HepG2 (cell line): Measurements from ENCODE around the gene TMEM190. TPM values are rescaled to one million over a fixed set of nuclear protein-coding genes. Genes with fewer than 3 reads are reported as not detected.

ENCODE experiments used
- ELF1 ChIP-seq: sonication (generic); formaldehyde crosslinking; IDR thresholded peaks from 2 replicates; pipeline ENCODE4 v1.4.0; 2020; ENCODE audit warnings: missing genetic modification reagents
- FLYWCH1 ChIP-seq: sonication (generic); formaldehyde crosslinking; IDR thresholded peaks from 2 replicates; pipeline ENCODE4 v1.8.1; 2023; ENCODE audit warnings: mild to moderate bottlenecking, missing genetic modification reagents
- HNRNPH1 ChIP-seq: fragments of 200-400 bp; formaldehyde crosslinking; optimal IDR thresholded peaks from 2 replicates; pipeline ENCODE3; 2017; ENCODE audit warnings: mild to moderate bottlenecking, low read depth, low read length
- MTF1 ChIP-seq: sonication (generic); formaldehyde crosslinking; IDR thresholded peaks from 2 replicates; pipeline ENCODE4 v1.5.0; 2020; ENCODE audit warnings: missing genetic modification reagents
- NBN ChIP-seq: fragments of 450-650 bp; conservative IDR thresholded peaks from 2 replicates; pipeline ENCODE4 v1.6.1; 2017
- PHB2 ChIP-seq: fragments of 450-650 bp; IDR thresholded peaks from 2 replicates; pipeline ENCODE4 v1.6.1; 2018; ENCODE audit not compliant: partially characterized antibody
- PTBP1 ChIP-seq: fragments of 200-400 bp; formaldehyde crosslinking; IDR thresholded peaks from 2 replicates; pipeline ENCODE4 v1.6.1; 2018; ENCODE audit warnings: low read length, low read depth; ENCODE audit not compliant: poor library complexity, severe bottlenecking
- SCMH1 ChIP-seq: sonication (generic); formaldehyde crosslinking; IDR thresholded peaks from 2 replicates; pipeline ENCODE4 v1.9.0; 2021; ENCODE audit warnings: missing genetic modification reagents, mild to moderate bottlenecking, borderline replicate concordance
- ZNF251 ChIP-seq: sonication (generic); formaldehyde crosslinking; IDR thresholded peaks from 2 replicates; pipeline ENCODE4 v1.9.0; 2021; ENCODE audit warnings: mild to moderate bottlenecking, missing genetic modification reagents
- ZNF260 ChIP-seq: sonication (generic); formaldehyde crosslinking; IDR thresholded peaks from 2 replicates; pipeline ENCODE4 v1.4.0; 2020; ENCODE audit warnings: missing genetic modification reagents, low read depth, mild to moderate bottlenecking, borderline replicate concordance
- ZNF546 ChIP-seq: sonication (generic); formaldehyde crosslinking; conservative IDR thresholded peaks from 2 replicates; pipeline ENCODE4 v1.8.1; 2023; ENCODE audit warnings: mild to moderate bottlenecking, missing genetic modification reagents
- ZNF879 ChIP-seq: sonication (generic); formaldehyde crosslinking; IDR thresholded peaks from 2 replicates; pipeline ENCODE4 v1.8.1; 2023; ENCODE audit warnings: missing genetic modification reagents
- polyA plus RNA-seq, 8 experiments: library from polyadenylated mRNA; depleted of rRNA in 3 of 8; stranded (reverse) in 7 of 8; unstranded in 1 of 8; fragments of >200 nt; fragmentation: Illumina TruSeq in 4 of 8; extraction: Trizol in 4 of 8; gene quantifications; 2 replicates each; pipeline versions ENCODE4 v1.2.1 to v1.2.3, GENCODE V29; 2011 to 2016; ENCODE audit warnings: low read depth in 4 of 8, missing spikeins in 1 of 8, mixed read lengths in 1 of 8; ENCODE audit not compliant: insufficient read depth in 1 of 8
- total RNA-seq, 5 experiments: library from RNA; depleted of rRNA; stranded (reverse); fragments of >200 nt; fragmentation: Illumina TruSeq; extraction: Trizol; gene quantifications; 2 replicates each; pipeline ENCODE4 v1.2.3, GENCODE V29; 2016; ENCODE audit warnings: low read depth in 1 of 5
- TF ChIP-seq, protein P1 (sequence below): sonication (generic); formaldehyde crosslinking; IDR thresholded peaks from 2 replicates; pipeline ENCODE4 v1.4.0; 2020; ENCODE audit warnings: mild to moderate bottlenecking, missing genetic modification reagents
- TF ChIP-seq, protein P2 (sequence below): sonication (generic); formaldehyde crosslinking; IDR thresholded peaks from 2 replicates; pipeline ENCODE4 v1.4.0; 2020; ENCODE audit warnings: missing genetic modification reagents
- TF ChIP-seq, protein P3 (sequence below): sonication (generic); formaldehyde crosslinking; IDR thresholded peaks from 2 replicates; pipeline ENCODE4 v1.4.0; 2020; ENCODE audit warnings: missing genetic modification reagents
- TF ChIP-seq, protein P4 (sequence below): sonication (generic); formaldehyde crosslinking; IDR thresholded peaks from 2 replicates; pipeline ENCODE4 v1.4.0; 2020; ENCODE audit warnings: missing genetic modification reagents
- TF ChIP-seq, protein P5 (sequence below): sonication (generic); formaldehyde crosslinking; IDR thresholded peaks from 2 replicates; pipeline ENCODE4 v1.4.0; 2020; ENCODE audit warnings: mild to moderate bottlenecking, low read depth, missing genetic modification reagents

The TMEM190 gene
- total and polyA plus RNA-seq, 2 of the 13 experiments (the other 11 are each of a cell fraction or from before 2014, with no cell fraction given), result 0.35 to 0.83 TPM

DNA sequence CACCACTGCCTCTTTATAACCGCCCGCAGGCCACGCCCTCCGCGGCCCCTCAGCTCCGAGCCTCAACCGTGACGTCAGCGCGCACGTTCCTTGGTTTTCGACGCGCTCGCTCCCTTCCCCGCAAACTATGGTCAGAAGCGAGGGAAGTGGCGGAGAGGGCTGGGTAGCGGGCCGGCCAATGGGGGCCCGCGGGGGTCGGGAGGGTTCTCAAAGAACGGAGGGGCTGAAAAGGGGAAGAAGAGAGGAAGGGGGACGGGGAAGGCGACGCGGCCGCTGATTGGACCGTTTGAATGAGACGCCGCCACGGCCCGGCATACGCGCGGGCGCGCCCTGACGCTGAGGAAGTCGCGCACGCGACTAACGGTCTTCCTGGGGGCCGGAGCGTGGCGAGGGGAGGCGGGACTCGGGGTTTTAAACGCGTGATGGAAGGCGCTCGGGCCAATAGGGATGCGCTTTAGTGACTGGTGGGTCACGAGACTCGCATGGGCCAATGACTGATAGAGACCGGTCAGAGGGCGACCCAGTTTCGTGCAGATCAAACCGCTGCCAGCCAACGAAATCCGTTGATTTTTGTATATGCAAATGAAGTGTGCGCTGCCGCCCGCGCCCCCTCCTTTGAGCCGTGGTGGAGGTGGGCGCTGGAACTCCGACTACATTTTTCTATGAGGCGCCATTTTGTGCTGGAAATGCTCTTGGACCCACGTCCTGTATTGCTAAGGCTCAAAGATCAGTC, 31.3 kb downstream of the TMEM190 start (continued):
- TF ChIP-seq, protein P1, sequence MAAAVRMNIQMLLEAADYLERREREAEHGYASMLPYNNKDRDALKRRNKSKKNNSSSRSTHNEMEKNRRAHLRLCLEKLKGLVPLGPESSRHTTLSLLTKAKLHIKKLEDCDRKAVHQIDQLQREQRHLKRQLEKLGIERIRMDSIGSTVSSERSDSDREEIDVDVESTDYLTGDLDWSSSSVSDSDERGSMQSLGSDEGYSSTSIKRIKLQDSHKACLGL, result peak; percentile 86
- TF ChIP-seq, protein P2, sequence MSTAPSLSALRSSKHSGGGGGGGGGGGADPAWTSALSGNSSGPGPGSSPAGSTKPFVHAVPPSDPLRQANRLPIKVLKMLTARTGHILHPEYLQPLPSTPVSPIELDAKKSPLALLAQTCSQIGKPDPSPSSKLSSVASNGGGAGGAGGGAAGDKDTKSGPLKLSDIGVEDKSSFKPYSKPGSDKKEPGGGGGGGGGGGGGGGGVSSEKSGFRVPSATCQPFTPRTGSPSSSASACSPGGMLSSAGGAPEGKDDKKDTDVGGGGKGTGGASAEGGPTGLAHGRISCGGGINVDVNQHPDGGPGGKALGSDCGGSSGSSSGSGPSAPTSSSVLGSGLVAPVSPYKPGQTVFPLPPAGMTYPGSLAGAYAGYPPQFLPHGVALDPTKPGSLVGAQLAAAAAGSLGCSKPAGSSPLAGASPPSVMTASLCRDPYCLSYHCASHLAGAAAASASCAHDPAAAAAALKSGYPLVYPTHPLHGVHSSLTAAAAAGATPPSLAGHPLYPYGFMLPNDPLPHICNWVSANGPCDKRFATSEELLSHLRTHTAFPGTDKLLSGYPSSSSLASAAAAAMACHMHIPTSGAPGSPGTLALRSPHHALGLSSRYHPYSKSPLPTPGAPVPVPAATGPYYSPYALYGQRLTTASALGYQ (CRISPR knock-in tag), result no peak
- TF ChIP-seq MTF1 (CRISPR knock-in tag), result no peak
- 0 out of 2 replicates have a peak, but pooled peaks have one; percentile 9 for TF ChIP-seq ZNF546 (CRISPR knock-in tag)
- TF ChIP-seq, protein P3, sequence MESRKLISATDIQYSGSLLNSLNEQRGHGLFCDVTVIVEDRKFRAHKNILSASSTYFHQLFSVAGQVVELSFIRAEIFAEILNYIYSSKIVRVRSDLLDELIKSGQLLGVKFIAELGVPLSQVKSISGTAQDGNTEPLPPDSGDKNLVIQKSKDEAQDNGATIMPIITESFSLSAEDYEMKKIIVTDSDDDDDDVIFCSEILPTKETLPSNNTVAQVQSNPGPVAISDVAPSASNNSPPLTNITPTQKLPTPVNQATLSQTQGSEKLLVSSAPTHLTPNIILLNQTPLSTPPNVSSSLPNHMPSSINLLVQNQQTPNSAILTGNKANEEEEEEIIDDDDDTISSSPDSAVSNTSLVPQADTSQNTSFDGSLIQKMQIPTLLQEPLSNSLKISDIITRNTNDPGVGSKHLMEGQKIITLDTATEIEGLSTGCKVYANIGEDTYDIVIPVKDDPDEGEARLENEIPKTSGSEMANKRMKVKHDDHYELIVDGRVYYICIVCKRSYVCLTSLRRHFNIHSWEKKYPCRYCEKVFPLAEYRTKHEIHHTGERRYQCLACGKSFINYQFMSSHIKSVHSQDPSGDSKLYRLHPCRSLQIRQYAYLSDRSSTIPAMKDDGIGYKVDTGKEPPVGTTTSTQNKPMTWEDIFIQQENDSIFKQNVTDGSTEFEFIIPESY (CRISPR knock-in tag), result 0 out of 2 replicates have a peak, but pooled peaks have one; percentile 6
- no peak for TF ChIP-seq ZNF879 (CRISPR knock-in tag)
- TF ChIP-seq ZNF251, result 0 out of 2 replicates have a peak, but pooled peaks have one; percentile 38
- peak; percentile 88; the same call in 1 of the 2 replicates for TF ChIP-seq FLYWCH1 (CRISPR knock-in tag)
- no peak for TF ChIP-seq PHB2
- TF ChIP-seq PTBP1, result no peak
- TF ChIP-seq, protein P4, sequence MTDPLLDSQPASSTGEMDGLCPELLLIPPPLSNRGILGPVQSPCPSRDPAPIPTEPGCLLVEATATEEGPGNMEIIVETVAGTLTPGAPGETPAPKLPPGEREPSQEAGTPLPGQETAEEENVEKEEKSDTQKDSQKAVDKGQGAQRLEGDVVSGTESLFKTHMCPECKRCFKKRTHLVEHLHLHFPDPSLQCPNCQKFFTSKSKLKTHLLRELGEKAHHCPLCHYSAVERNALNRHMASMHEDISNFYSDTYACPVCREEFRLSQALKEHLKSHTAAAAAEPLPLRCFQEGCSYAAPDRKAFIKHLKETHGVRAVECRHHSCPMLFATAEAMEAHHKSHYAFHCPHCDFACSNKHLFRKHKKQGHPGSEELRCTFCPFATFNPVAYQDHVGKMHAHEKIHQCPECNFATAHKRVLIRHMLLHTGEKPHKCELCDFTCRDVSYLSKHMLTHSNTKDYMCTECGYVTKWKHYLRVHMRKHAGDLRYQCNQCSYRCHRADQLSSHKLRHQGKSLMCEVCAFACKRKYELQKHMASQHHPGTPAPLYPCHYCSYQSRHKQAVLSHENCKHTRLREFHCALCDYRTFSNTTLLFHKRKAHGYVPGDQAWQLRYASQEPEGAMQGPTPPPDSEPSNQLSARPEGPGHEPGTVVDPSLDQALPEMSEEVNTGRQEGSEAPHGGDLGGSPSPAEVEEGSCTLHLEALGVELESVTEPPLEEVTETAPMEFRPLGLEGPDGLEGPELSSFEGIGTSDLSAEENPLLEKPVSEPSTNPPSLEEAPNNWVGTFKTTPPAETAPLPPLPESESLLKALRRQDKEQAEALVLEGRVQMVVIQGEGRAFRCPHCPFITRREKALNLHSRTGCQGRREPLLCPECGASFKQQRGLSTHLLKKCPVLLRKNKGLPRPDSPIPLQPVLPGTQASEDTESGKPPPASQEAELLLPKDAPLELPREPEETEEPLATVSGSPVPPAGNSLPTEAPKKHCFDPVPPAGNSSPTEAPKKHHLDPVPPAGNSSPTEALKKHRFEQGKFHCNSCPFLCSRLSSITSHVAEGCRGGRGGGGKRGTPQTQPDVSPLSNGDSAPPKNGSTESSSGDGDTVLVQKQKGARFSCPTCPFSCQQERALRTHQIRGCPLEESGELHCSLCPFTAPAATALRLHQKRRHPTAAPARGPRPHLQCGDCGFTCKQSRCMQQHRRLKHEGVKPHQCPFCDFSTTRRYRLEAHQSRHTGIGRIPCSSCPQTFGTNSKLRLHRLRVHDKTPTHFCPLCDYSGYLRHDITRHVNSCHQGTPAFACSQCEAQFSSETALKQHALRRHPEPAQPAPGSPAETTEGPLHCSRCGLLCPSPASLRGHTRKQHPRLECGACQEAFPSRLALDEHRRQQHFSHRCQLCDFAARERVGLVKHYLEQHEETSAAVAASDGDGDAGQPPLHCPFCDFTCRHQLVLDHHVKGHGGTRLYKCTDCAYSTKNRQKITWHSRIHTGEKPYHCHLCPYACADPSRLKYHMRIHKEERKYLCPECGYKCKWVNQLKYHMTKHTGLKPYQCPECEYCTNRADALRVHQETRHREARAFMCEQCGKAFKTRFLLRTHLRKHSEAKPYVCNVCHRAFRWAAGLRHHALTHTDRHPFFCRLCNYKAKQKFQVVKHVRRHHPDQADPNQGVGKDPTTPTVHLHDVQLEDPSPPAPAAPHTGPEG (CRISPR knock-in tag), result no peak
- no peak for TF ChIP-seq SCMH1 (CRISPR knock-in tag)
- TF ChIP-seq, protein P5, sequence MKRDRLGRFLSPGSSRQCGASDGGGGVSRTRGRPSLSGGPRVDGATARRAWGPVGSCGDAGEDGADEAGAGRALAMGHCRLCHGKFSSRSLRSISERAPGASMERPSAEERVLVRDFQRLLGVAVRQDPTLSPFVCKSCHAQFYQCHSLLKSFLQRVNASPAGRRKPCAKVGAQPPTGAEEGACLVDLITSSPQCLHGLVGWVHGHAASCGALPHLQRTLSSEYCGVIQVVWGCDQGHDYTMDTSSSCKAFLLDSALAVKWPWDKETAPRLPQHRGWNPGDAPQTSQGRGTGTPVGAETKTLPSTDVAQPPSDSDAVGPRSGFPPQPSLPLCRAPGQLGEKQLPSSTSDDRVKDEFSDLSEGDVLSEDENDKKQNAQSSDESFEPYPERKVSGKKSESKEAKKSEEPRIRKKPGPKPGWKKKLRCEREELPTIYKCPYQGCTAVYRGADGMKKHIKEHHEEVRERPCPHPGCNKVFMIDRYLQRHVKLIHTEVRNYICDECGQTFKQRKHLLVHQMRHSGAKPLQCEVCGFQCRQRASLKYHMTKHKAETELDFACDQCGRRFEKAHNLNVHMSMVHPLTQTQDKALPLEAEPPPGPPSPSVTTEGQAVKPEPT (CRISPR knock-in tag), result no peak
- no peak for TF ChIP-seq NBN
- TF ChIP-seq ELF1 (CRISPR knock-in tag), result no peak; the same call in 1 of the 2 replicates
- no peak for TF ChIP-seq HNRNPH1
- no peak for TF ChIP-seq ZNF260 (CRISPR knock-in tag)
